ENCODE results near the gene SLC35E3. TPM values are rescaled to one million over a fixed set of nuclear protein-coding genes. Genes with fewer than 3 reads are reported as not detected.

SLC35E3 gene
- total RNA-seq, 1 donor = 6.5 TPM

GRCh38 chr12:68791897-68792481 lies 46.0 kb downstream of the SLC35E3 start:
- DNase-seq (ENCODE audit: low read depth) = no peak
- H3K4me3 ChIP-seq (ENCODE audit: low read depth, low read length) = no peak overlapping the region
- no peak for TF ChIP-seq CTCF (IDR thresholded peaks at IDR 0.05; ENCODE audit: insufficient read depth, low read depth, low read length)

GRCh38 chr12:68792952-68793351 lies 47.0 kb downstream of the SLC35E3 start:
- no peak for TF ChIP-seq CTCF (IDR thresholded peaks at IDR 0.05; ENCODE audit: insufficient read depth, low read depth, low read length)
- peak; percentile 51 for DNase-seq (ENCODE audit: low read depth)

GRCh38 chr12:68793436-68793835 lies 47.5 kb downstream of the SLC35E3 start:
- no peak for DNase-seq (ENCODE audit: low read depth)
- no peak for TF ChIP-seq CTCF (IDR thresholded peaks at IDR 0.05; ENCODE audit: insufficient read depth, low read depth, low read length)

More at GRCh38 chr12:68792952-68793351, 47.0 kb downstream of the SLC35E3 start:
- H3K4me3 ChIP-seq (ENCODE audit: low read depth, low read length) = no peak overlapping the region

GRCh38 chr12:68793975-68794652 lies 48.1 kb downstream of the SLC35E3 start:
- DNase-seq (ENCODE audit: low read depth) = no peak
- no peak for TF ChIP-seq CTCF (IDR thresholded peaks at IDR 0.05; ENCODE audit: insufficient read depth, low read depth, low read length)
- no peak overlapping the region for H3K4me3 ChIP-seq (ENCODE audit: low read depth, low read length)

More at GRCh38 chr12:68793436-68793835, 47.5 kb downstream of the SLC35E3 start:
- no peak overlapping the region for H3K4me3 ChIP-seq (ENCODE audit: low read depth, low read length)

GRCh38 chr12:68794653-68795251 lies 48.8 kb downstream of the SLC35E3 start:
- DNase-seq (ENCODE audit: low read depth) = no peak
- no peak for TF ChIP-seq CTCF (IDR thresholded peaks at IDR 0.05; ENCODE audit: insufficient read depth, low read depth, low read length)
- H3K4me3 ChIP-seq (ENCODE audit: low read depth, low read length) = no peak overlapping the region

GRCh38 chr12:68796399-68796798 lies 50.4 kb downstream of the SLC35E3 start:
- TF ChIP-seq CTCF (IDR thresholded peaks at IDR 0.05; ENCODE audit: insufficient read depth, low read depth, low read length) = no peak
- no peak for DNase-seq (ENCODE audit: low read depth)

More at GRCh38 chr12:68796399-68796798, 50.4 kb downstream of the SLC35E3 start:
- H3K4me3 ChIP-seq (ENCODE audit: low read depth, low read length) = no peak overlapping the region
